GM12873 (cell line): ENCODE data around the gene RNF26.

Experiments
- TF ChIP-seq, protein P1 (sequence below): IDR thresholded peaks from 2 replicates; pipeline ENCODE4 v1.5.1; 2012; ENCODE audit warnings: low read depth, mild to moderate bottlenecking, moderate library complexity, low read length, control low read depth; ENCODE audit not compliant: insufficient read depth; ENCODE audit errors: missing control alignments

The RNF26 gene

DNA sequence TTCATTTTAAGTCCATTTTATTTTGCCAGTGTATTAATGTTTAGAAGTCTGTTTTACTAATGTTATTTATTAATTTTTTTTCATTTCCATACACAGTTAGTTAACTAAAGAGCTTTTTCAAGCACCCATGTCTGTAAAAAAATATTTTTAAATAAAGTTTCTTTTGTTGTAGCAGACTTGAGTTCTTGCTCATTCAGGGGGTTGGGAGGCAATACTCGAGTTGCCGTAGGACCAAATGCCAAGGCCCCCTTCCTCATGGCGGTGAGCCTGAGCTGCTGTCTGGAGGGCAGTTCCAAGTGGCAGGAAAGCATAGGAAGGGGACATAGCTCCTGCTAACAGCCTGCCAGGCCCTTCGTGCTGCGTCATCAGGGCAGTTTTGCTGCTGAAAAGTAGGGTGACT lies 26.4 kb upstream of the RNF26 start:
- TF ChIP-seq, protein P1, sequence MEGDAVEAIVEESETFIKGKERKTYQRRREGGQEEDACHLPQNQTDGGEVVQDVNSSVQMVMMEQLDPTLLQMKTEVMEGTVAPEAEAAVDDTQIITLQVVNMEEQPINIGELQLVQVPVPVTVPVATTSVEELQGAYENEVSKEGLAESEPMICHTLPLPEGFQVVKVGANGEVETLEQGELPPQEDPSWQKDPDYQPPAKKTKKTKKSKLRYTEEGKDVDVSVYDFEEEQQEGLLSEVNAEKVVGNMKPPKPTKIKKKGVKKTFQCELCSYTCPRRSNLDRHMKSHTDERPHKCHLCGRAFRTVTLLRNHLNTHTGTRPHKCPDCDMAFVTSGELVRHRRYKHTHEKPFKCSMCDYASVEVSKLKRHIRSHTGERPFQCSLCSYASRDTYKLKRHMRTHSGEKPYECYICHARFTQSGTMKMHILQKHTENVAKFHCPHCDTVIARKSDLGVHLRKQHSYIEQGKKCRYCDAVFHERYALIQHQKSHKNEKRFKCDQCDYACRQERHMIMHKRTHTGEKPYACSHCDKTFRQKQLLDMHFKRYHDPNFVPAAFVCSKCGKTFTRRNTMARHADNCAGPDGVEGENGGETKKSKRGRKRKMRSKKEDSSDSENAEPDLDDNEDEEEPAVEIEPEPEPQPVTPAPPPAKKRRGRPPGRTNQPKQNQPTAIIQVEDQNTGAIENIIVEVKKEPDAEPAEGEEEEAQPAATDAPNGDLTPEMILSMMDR = no peak

DNA sequence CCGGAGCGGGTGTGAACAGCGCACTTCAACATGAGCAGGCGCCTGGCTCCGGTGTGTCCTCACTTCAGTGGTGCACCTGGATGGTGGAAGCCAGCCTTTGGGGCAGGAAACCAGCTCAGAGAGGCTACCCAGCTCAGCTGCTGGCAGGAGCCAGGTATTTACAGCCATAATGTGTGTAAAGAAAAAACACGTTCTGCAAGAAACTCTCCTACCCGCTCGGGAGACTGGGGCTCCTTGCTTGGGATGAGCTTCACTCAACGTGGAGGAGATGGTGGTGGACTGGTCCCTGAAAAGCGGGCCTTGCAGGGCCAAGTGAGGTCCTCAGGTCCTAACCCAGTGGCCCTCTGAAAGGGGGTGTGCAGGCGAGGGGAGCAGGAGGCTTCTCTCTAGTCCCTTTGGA lies 24.9 kb upstream of the RNF26 start:
- TF ChIP-seq, protein P1 = no peak

DNA sequence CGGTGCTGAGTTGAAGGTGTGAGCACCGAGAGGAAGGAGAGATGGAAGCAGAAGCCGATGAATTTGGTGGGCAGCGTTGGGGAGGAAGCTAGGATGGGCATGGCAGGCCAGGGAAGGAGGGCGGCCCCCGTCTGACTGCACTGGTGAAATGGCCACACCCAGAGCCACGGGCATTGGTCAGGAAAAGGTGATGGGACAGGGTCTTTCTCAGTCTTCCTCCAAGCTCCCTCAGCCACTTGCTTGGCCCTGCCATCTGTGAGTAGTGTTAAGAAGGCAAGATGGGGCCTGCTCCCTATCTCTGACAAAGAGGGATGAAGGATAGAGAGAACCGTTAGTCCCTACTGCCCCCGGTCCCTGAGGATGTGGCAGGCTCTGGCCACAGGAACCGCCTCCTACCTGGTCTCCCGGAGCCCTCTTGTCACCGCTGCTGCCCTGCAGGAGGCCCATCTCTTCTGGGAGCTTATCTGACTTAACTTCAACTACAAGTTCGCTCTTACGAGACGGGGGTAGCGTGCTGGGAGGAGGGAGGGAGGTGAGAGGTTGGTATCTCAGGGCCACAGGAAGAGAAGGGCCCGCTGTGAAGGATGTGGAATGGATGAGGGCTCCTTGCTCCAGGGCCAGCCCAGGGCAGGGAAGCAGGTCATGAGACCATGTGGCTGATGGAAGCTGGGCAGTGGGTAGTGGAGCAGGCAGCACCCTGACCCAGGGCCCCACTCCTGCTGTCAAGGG lies 24.2 kb upstream of the RNF26 start:
- TF ChIP-seq, protein P1 = no peak

DNA sequence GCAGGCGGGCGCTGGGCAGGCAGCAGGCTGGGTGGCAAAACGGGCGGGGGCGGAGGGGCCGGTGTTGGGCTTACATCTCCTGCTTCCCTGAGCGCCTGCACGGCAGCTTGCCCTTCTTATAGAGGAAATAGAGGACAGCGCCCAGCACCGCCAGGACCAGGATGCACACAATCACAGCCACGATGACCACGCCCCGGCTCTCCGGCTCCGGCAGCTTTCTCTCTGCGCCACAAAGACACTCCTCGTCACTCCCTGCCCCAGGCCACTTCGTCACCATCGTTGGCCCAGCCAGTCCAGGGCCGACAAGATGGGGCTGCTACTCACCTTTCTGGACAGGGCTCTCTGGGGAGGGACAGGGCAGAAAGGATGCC lies 23.7 kb upstream of the RNF26 start:
- TF ChIP-seq, protein P1 = no peak

DNA sequence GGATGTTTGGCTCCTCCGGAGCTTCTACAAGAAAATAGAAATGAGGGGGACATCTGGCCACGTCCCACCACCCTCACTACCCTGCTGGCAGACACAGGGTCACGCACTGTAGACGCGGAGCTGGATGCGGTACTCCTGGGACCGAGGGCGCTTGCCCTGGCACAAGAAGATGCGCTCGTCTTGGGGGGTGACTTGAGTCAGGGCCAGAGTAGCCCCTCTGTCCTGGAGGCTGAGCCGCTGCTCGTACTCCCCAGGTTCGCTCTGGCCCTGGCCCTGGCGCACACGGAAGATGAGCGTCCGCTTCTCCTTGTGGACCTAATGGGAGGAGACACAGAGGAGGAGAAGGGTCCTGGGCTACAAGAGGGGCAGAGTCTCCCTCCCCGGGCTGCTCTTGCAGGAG lies 19.6 kb upstream of the RNF26 start:
- TF ChIP-seq, protein P1 = no peak

DNA sequence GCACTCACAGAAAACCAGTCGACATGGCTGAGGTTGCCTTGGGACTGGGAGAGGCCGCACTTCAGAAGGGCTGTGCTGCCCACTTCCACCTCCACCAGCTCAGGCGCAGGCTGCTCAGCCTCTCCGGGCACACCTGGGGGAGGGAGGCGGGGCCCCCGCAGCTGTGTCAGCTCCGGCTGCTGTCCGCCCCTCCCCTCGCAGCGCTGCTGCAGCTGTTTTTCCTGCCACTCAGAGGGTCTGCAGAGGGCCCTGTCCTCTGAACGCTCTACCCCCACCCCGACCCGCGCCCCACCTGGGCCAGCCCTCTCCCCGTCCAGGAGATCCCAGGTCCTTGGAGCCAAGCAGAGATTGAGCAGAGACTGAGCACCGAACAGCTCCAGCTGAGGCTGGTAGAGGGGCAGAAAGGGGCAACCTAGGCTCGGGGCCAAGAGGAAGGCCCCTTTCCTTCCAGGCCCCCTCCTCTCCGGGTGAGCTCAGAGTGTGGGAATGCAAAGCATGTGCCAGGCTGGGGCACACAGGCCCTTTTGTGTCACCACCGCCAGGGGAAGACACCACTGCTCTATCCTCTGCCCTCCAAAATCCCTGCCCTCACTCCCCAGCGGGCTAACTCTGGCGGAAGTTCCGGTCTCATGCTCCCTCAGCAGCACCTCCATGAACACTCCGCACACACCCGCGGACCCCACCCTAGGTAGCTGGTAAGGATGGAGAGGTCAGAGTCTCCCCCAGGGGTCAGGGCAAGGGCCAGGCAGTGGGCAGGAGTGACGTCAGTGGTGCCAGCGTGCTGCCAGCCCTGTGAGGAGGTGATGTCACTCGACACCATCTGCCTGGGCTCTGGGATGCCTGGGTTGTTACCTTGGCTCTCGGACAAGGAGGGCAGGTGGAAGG lies 19.0 kb upstream of the RNF26 start:
- TF ChIP-seq, protein P1 = peak; percentile 17

DNA sequence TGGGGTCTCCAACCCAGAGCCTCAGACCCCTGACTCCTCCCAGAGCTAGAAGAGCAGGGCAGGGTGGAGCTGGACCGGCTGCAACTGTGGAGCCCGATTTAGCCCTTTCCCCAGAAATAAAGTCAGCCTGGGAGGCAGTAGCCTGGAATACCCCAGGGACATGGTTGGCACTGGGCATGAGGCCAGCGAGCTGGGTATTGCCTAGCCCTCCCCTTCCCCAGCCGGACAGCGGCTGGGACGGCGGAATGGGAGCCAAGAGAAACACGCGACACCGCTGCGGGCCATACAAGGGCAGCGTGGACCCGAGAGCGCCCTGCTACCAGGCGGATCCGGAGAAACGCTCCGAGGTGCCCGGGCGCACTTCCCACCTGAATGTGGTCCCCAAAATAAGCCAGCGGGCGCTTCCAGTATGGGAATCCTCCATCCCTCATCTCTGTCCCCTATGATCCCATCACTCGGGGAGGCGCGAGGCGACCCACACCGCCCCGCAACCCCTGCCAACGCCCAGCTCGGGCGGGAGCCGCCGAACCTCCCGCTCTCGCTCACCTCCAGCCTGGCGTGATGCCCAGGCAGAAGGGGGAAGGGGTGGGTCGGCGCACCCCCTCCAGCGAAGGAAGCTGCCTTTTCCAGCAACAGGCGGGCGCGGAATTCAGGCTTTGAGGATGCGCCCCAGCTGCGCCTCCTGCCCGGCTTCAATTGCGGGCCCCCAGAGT lies 18.2 kb upstream of the RNF26 start:
- TF ChIP-seq, protein P1 = no peak
